HCT116 (cell line): Measurements from ENCODE around the gene MAPK14. TPM values are rescaled to one million over a fixed set of nuclear protein-coding genes. Genes with fewer than 3 reads are reported as not detected.

ENCODE experiments used
- ATAC-seq: fragments of 200-7000 bp; cut with Tn5 transposase; 2 replicates; pipeline ENCODE4 v1.9.1; 2020; ENCODE audit warnings: mild to moderate bottlenecking, moderate library complexity
- BruUV-seq: library from RNA; stranded (reverse); fragments of 400-500 nt; replicated peaks from 2 replicates; lab custom pipeline; 2021; lab: Mats Ljungman, UMichigan
- CTCF ChIA-PET: fragments of 300-600 bp; sonication (Branson Sonifier 250); formaldehyde crosslinking; loops from one replicate; lab custom pipeline; 2021; ENCODE audit warnings: antibody characterized with exemption; lab: Charles Lee
- POLR2A ChIA-PET: fragments of 300-600, 350-600 bp; sonication (Branson Sonifier 250); formaldehyde crosslinking; loops from one replicate; lab custom pipeline; 2021; ENCODE audit warnings: antibody characterized with exemption; lab: Charles Lee
- RAD21 ChIA-PET, 2 experiments: fragments of 300-600 bp; sonication (Branson Sonifier 250); formaldehyde crosslinking; loops; one replicate each; lab custom pipeline; 2023; ENCODE audit warnings: low total read pairs in 2 of 2; ENCODE audit not compliant: uncharacterized antibody in 2 of 2, unreplicated experiment in 2 of 2, low non-redundant PET in 1 of 2; lab: Charles Lee
- DNase-seq: peaks from one replicate; pipeline ENCODE4 v3.0.0-alpha.2; 2010; ENCODE audit warnings: low read depth, low spot score
- H2AFZ ChIP-seq: fragments of 200-600 bp; shearing (Covaris generic), sonication (generic); 2 replicates; pipeline ENCODE4 v1.6.1; 2017; ENCODE audit warnings: low read depth, mixed run types, mixed read lengths, antibody characterized with exemption, low read length; ENCODE audit not compliant: poor library complexity, severe bottlenecking
- H3K27ac ChIP-seq: 2 replicates; pipeline ENCODE4 v1.5.1; 2012; ENCODE audit warnings: low read depth, low read length
- H3K27me3 ChIP-seq: fragments of 200-600 bp; sonication (generic); 2 replicates; pipeline ENCODE4 v1.6.1; 2016; ENCODE audit warnings: mixed run types, low read length, mixed read lengths; ENCODE audit not compliant: insufficient read depth
- H3K36me3 ChIP-seq, 2 experiments: fragments of 200-500 bp in 1 of 2; fragments of 200-600 bp in 1 of 2; sonication (Bioruptor generic) in 1 of 2; sonication (generic) in 1 of 2; 2 replicates each; pipeline versions ENCODE4 v1.5.1 to v1.6.1; 2014 to 2016; ENCODE audit warnings: low read length in 2 of 2, inconsistent platforms in 1 of 2, mixed read lengths in 1 of 2, mixed run types in 1 of 2; ENCODE audit not compliant: insufficient read depth in 2 of 2, control insufficient read depth in 1 of 2
- H3K4me1 ChIP-seq, 2 experiments: fragments of 200-600 bp in 1 of 2; sonication (generic) in 1 of 2; 2 replicates each; pipeline versions ENCODE4 v1.5.1 to v1.6.1; 2012 to 2017; ENCODE audit warnings: low read length in 2 of 2, inconsistent platforms in 1 of 2, mild to moderate bottlenecking in 1 of 2, mixed read lengths in 1 of 2, mixed run types in 1 of 2, moderate library complexity in 1 of 2; ENCODE audit not compliant: insufficient read depth in 2 of 2, control insufficient read depth in 1 of 2
- H3K4me2 ChIP-seq: fragments of 200-600 bp; sonication (generic); 2 replicates; pipeline ENCODE4 v1.6.1; 2017; ENCODE audit warnings: mixed run types, low read length, mixed read lengths
- H3K4me3 ChIP-seq, 2 experiments: fragments of 200-600 bp in 1 of 2; sonication (generic) in 1 of 2; replicated peaks in 1 of 2; 2 replicates each; pipeline ENCODE4 v1.5.1; 2011 to 2016; ENCODE audit warnings: low read length in 2 of 2, control low read depth in 1 of 2, low read depth in 1 of 2, mild to moderate bottlenecking in 1 of 2, mixed read lengths in 1 of 2, mixed run types in 1 of 2
- H3K79me2 ChIP-seq: fragments of 200-600 bp; sonication (generic); 2 replicates; pipeline ENCODE4 v1.6.1; 2017; ENCODE audit warnings: mild to moderate bottlenecking, mixed run types, low read length, moderate library complexity, mixed read lengths; ENCODE audit not compliant: insufficient read depth
- H3K9ac ChIP-seq: fragments of 200-600 bp; sonication (generic); 2 replicates; pipeline ENCODE4 v1.6.1; 2016; ENCODE audit warnings: low read length, mixed read lengths
- H3K9me2 ChIP-seq: fragments of 200-600 bp; sonication (generic), shearing (Covaris generic); 2 replicates; pipeline ENCODE4 v1.6.1; 2017; ENCODE audit warnings: mixed run types, mild to moderate bottlenecking, moderate library complexity; ENCODE audit not compliant: insufficient read depth
- H3K9me3 ChIP-seq, 2 experiments: fragments of 200-500 bp in 1 of 2; fragments of 200-600 bp in 1 of 2; sonication (Bioruptor generic) in 1 of 2; sonication (generic) in 1 of 2; 2 replicates each; pipeline ENCODE4 v1.6.1; 2014 to 2017; ENCODE audit warnings: low read length in 2 of 2, mixed read lengths in 2 of 2, inconsistent platforms in 1 of 2, low read depth in 1 of 2, mild to moderate bottlenecking in 1 of 2, mixed run types in 1 of 2, moderate library complexity in 1 of 2; ENCODE audit not compliant: control insufficient read depth in 1 of 2, insufficient read depth in 1 of 2
- H4K20me1 ChIP-seq: fragments of 200-600 bp; sonication (generic), shearing (Covaris generic); 2 replicates; pipeline ENCODE4 v1.6.1; 2017; ENCODE audit warnings: mixed run types, mild to moderate bottlenecking, moderate library complexity; ENCODE audit not compliant: insufficient read depth
- CBX3 ChIP-seq: IDR thresholded peaks from 2 replicates; pipeline ENCODE4 v1.6.1; 2012; ENCODE audit warnings: low read depth
- EZH2 ChIP-seq: fragments of 200-600 bp; sonication (generic); IDR thresholded peaks from 2 replicates; pipeline ENCODE4 v1.6.1; 2017; ENCODE audit warnings: antibody characterized with exemption, mixed run types
- MAX ChIP-seq: IDR thresholded peaks from 2 replicates; pipeline ENCODE4 v1.6.1; 2012
- SP1 ChIP-seq: IDR thresholded peaks from 2 replicates; pipeline ENCODE4 v1.6.1; 2012; ENCODE audit warnings: low read depth
- intact Hi-C: fragments of 100-400 bp; cut with micrococcal nuclease; formaldehyde crosslinking; loops from 2 replicates; pipeline ENCODE4 v1.10.0; 2022
- total RNA-seq: library from RNA; stranded (reverse); gene quantifications from one replicate; pipeline ENCODE4 v1.2.1, GENCODE V29; 2021; ENCODE audit not compliant: unreplicated experiment

MAPK14 gene
- total RNA-seq, 1 experiment from 2014 or later: 34.2 TPM

GRCh38 chr6:36020154-36020553 lies 7.5 kb upstream of the MAPK14 start:
- Histone ChIP-seq H3K9me2 (no peaks in the 10 kb centered on the region), H4K20me1 (no peaks in the 10 kb centered on the region), H2AFZ (no peak overlapping the region), H3K79me2 (no peaks in the 10 kb centered on the region), H3K9ac (no peak overlapping the region), H3K4me3 (no peak overlapping the region), H3K4me1 (no peaks in the 10 kb centered on the region), H3K4me2 (no peak overlapping the region), H3K36me3 (no peaks in the 10 kb centered on the region), H3K9me3 (no peaks in the 10 kb centered on the region), H3K27me3 (no peaks in the 10 kb centered on the region), H3K27ac (no peak overlapping the region)
- BruUV-seq: no TSS peak
- intact Hi-C loops: no loop called here
- ATAC-seq (no peak), DNase-seq (no peak)
- ChIA-PET CTCF (no interaction called here), RAD21 (no interaction called here), POLR2A (no interaction called here)
- TF ChIP-seq MAX: no peak

GRCh38 chr6:36023996-36024795 lies 3.4 kb upstream of the MAPK14 start, which contains the start of gene SLC26A8:
SLC26A8 (minus strand) TSS chr6:36024641; CDS start chr6:36019707, 4,934 bp downstream.
- Histone ChIP-seq H3K9me2 (no peaks in the 10 kb centered on the region), H3K4me1 (peaks cover 0 to 16% of the 10 kb centered on the region in 2 experiments; a peak in 2 of 4 replicates), H3K9ac (no peak within 1 kb of the TSS), H3K36me3 (no peaks in the 10 kb centered on the region), H3K79me2 (peaks cover 13% of the 10 kb centered on the region)
- no peak for DNase-seq
- POLR2A ChIA-PET: no interaction called here
- CTCF ChIA-PET: no interaction called here
- no peak for TF ChIP-seq SP1
- TF ChIP-seq EZH2: no peak
- no peak for TF ChIP-seq CBX3
- TF ChIP-seq, all 23 proteins: peak for 0
- Histone ChIP-seq H4K20me1 (no peaks in the 10 kb centered on the region), H3K9me3 (no peaks in the 10 kb centered on the region), H3K27ac (no peak within 1 kb of the TSS), H3K4me3 (no peak within 1 kb of the TSS), H3K27me3 (no peaks in the 10 kb centered on the region), H2AFZ (peak within 1 kb of the TSS; percentile 10), H3K4me2 (no peak within 1 kb of the TSS)
- intact Hi-C loops: no loop called here
- no TSS peak for BruUV-seq
- RAD21 ChIA-PET: no interaction called here
- no peak for ATAC-seq
